Forelimb muscle (tissue), 1 donor: Measurements from ENCODE around the gene GRM3. TPM values are rescaled to one million over a fixed set of nuclear protein-coding genes. Genes with fewer than 3 reads are reported as not detected.
"Not testable (repeated sequence)": the region's sequence is repeated elsewhere in the genome, so short reads cannot be mapped to it uniquely, and the experiment has no call there.

Experiments used
- DNase-seq: peaks from one replicate; pipeline ENCODE4 v3.0.0-alpha.2; 2013; ENCODE audit warnings: low read depth
- polyA plus RNA-seq: library from polyadenylated mRNA; unstranded; fragments of 120-200 nt; gene quantifications from one replicate; pipeline ENCODE4 v1.2.1, GENCODE V29; 2013; ENCODE audit not compliant: insufficient read length

The GRM3 gene
- not detected for polyA plus RNA-seq

- no peak for DNase-seq
Measured at GRCh38 chr7:86643561-86644281, at the start of gene GRM3. GRM3 (plus strand) TSS chr7:86643909; CDS start chr7:86765146, 121,237 bp downstream.

DNA sequence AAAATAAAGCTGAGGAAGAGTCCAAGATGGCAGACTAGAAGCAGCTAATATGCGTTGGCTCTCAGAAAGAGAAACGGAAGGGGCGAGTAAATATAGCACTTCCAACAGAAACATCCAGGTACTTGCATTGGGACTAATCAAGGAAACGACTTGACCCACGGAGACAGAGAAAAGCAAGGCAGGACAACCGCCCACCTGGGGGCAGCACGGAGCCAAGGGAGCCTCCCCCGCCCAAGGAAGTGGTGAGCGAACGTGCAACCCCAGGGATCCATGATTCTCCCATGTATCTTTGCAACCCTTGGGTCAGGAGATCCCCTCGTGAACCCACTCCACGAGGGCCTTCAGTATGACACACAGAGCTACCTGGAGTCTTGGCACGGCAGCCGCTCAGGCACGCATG, 45.4 kb upstream of the GRM3 start:
- DNase-seq, result no peak

DNA sequence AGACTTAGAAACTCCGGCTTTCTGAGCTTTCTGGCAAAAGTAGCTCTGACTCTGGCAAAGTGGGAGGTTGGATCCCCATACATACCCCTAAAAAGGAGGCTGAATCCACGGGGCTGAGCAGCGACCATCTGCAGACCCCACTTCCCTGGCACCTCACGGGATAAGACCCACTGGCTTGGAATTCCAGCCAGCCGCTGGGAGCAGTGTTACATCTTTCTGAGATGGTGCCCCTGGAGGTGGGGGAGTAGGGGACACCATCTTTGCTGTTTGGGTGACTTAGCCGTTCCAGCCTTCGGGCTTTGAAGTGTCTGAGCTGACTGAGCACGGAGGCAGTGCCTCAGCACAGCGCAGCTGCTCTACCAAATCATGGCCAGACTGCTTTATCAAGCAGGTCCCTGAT, 45.0 kb upstream of the GRM3 start:
- no peak for DNase-seq

DNA sequence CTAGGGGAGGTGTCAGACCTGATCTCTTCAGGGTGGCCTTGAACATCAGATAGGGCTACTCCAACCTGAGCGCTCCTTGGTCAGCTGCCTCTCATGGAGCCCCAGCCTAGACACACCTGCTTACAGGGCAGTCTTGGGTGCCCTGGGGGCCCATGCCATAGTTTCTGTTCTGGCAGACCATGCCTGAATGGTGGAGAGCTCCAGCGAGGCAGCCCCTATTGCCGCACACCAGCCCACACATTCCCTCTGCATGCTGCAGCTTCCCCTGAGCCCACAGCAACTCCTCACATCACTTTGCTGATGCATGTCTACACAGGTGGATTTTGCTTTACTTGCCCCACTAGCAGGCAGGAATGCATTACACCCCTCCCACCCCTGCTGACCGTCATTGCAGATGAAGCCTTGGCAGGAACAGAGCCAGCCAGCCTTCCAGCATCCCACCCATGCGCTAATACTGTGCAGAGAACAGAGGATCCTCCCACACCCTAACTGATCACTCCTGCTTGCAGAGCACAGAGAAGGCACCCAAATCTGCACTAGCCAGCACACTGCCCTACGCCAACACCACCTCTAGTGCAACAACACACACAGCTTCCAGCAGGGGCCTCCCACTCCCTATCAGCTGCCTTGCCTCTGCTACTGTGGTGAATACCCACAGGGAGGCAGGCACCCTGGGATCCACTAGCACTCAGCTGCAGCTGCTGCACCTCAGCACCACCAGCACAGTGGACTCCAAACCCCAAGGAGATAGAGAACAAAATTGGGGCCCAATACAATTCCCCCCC, 43.0 kb upstream of the GRM3 start:
- DNase-seq, result no peak

DNA sequence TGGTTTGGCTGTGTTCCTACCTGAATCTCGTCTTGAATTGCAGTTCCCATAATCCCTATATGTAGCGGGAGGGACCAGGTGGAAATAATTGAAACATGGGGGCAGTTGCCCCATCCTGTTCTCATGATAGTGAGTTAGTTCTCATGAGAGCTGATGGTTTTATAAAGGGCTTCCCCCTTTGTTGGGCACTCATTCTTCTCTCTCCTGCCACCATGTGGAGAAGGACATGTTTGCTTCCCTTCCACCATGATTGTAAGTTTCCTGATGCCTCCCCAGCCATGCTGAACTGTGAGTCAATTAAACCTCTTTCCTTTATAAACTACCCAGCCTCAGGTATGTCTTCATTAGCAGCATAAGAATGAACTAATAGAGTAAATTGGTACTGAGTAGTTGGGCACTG, 28.0 kb upstream of the GRM3 start:
- not testable (repeated sequence) for DNase-seq

- DNase-seq, result no peak
Measured at GRCh38 chr7:86644282-86645224, 844 bp downstream of the GRM3 start.

GRCh38 chr7:86645225-86645608, 1.5 kb downstream of the GRM3 start:
- no peak for DNase-seq

DNA sequence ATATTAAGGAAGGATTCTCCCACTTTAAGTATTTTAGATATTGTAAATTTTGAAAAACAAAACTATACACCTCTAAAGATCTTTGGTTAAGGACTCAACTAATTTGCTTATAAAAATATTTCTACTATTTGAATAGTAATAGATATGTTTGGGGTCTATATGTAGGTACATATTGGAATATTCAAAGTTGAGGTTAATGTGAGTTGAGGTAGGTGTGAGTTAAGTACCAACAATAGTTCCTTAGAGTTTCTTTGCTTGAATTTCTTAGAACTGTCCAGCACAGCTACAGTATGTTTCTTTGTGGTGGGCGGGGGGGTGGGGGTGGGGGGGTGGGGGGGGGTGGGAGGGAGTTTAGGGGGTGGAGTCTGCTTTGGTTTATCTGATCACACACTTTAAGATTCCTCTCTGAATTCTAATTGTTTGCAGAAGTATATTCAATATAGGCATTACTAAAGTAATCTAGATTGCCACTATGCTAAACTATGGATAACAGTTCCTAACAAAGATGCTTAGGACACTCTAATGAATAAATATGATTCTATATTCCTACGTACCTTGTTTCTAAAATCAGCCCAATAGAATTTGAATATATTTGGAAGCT, 2.1 kb downstream of the GRM3 start:
- no peak for DNase-seq

DNA sequence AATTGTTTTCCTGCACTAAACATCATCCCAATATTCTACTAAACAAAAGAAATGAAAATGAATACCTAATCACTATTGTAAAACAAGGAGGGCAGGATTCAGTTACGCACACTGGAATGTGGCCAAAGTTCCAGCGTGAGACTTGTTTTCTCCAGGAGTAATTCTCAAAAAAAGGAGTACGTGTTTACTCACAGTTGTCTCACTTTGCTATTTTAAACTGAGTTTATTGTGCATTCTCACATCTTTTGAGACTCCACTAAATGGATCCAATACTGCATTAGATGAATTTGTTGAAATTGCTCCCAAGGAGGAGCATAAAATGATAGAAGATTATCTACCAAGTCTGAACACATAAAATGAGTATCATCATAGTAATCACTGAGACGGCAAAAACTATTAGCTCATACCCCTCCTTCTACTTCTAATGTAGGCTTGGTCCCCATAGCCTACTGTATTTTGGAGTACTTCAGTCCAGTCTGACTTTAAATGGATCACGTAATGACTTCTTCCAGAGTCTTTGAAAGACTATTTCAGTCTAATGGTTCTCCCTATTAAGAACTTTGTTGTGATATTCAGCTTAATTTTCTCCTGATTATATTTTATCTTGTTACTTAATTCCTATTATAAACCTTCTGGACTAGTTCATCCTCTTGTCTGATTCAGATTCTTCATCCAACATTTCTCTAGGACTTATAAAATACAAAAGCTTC, 3.8 kb downstream of the GRM3 start:
- DNase-seq, result no peak

DNA sequence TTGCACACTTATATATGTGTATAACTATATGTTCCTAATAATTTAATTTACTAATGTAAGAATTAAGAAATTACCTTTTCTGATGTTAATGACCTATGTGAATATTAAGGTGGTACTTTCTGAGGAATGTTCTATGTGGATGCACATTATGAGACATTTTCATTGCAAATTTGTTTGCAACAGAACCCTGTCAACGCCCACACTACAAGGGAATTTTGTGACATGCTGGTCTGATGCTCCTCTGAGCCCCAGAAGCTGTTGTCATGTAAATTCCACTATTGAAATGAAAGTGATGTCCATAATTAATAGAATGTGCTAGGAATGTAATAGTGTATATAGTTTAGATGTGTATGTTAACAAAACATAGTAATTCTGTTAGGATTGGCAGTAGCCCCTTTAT, 4.5 kb downstream of the GRM3 start:
- DNase-seq, result no peak

GRCh38 chr7:86653919-86654659, 10.4 kb downstream of the GRM3 start:
- no peak for DNase-seq

GRCh38 chr7:86657948-86658347, 14.2 kb downstream of the GRM3 start:
- no peak for DNase-seq

DNA sequence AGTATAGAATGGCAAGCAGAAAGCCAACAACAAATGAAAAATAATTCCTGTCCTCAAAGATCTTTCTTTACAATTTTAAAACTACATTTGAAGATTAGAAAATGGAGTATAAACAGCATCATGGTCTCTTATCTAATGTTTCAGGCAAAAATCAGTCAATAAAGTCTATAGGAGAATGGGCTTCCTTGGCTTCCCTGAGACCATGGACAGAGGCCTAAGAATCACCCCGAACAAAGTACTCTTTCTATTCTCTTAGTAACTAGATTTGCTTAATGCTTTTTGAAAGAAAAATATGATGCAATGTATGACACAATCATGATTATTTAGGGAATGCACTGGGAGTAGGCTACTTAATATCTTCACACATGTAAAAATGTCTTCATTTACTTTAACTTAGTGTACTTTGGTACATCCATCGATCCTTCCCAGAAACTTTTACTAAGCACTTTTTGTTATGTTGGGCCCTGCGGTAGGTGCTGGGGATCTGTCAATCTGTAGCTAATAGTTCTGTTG, 17.3 kb downstream of the GRM3 start:
- no peak for DNase-seq

- DNase-seq, result no peak
Measured at GRCh38 chr7:86664486-86664885, 20.8 kb downstream of the GRM3 start.

GRCh38 chr7:86664991-86665390, 21.3 kb downstream of the GRM3 start:
- no peak for DNase-seq

- no peak for DNase-seq
Measured at GRCh38 chr7:86665669-86666068, 22.0 kb downstream of the GRM3 start.

DNA sequence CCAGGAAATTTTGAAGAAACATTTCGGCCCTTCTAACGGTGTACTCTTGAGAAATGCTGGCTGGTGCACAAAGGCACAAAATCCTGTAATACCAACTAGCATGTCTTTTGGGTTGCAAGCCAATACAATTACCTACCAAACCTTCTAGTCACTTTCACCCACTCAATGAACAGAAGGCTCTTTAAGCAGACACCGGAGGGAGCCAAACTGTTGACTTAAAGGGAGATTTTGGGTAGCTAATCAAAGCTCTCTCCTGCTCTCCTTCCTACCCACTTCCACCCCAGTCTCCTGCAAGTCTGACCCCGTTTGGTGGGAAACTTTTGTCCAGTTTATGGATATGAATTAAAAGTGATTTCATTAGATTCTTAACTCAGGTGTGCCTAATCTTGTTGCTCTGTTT, 24.0 kb downstream of the GRM3 start:
- no peak for DNase-seq

- no peak for DNase-seq
Measured at GRCh38 chr7:86668315-86668714, 24.6 kb downstream of the GRM3 start.

- DNase-seq, result no peak
Measured at GRCh38 chr7:86687831-86688230, 44.1 kb downstream of the GRM3 start.

DNA sequence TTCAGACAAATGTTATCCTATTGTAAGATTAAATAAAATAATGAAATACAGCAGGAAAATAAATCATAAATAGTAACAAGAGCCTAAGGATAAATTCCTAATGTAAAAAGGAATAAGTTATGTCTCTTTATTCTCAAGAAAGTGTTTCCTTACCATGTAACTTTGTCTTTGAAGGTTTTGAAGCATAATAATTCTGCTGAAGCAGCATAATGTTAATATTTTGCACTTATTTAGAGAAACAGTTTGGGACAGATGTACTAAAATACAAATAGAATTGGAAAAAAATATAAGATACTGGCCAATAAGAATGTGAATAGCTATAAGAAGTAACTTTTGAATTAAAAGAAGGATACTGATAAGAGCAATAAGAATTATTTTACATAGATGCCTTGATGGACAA, 45.7 kb downstream of the GRM3 start:
- DNase-seq, result no peak
